A204.1 (cell line): ENCODE results near the gene ZDHHC8.

Experiments
- FAIRE-seq: peaks from 2 replicates; lab custom pipeline; 2012; peaks lifted over from hg19 to GRCh38; lab: Jason Lieb, UNC

ZDHHC8 gene, protein sequence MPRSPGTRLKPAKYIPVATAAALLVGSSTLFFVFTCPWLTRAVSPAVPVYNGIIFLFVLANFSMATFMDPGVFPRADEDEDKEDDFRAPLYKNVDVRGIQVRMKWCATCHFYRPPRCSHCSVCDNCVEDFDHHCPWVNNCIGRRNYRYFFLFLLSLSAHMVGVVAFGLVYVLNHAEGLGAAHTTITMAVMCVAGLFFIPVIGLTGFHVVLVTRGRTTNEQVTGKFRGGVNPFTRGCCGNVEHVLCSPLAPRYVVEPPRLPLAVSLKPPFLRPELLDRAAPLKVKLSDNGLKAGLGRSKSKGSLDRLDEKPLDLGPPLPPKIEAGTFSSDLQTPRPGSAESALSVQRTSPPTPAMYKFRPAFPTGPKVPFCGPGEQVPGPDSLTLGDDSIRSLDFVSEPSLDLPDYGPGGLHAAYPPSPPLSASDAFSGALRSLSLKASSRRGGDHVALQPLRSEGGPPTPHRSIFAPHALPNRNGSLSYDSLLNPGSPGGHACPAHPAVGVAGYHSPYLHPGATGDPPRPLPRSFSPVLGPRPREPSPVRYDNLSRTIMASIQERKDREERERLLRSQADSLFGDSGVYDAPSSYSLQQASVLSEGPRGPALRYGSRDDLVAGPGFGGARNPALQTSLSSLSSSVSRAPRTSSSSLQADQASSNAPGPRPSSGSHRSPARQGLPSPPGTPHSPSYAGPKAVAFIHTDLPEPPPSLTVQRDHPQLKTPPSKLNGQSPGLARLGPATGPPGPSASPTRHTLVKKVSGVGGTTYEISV

DNA sequence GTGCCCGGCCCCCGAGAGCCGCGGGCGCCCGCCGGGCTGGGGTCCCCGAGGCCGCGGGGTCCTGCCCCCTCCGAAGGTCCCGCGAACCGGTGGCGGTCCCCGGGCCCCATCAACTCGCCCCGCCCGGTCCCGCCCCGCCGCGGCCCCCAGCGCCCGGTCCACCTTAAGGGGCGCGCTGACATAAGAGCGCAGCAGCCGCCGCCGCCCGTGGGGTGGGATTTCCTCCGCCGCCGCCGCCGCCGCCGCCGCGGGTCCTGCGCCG, at the start of gene ZDHHC8:
Gene ZDHHC8 (plus strand): TSS at position 208 of the 262 bp plus-strand sequence. CDS start 144 bp downstream, outside the sequence.
- FAIRE-seq = no peak

DNA sequence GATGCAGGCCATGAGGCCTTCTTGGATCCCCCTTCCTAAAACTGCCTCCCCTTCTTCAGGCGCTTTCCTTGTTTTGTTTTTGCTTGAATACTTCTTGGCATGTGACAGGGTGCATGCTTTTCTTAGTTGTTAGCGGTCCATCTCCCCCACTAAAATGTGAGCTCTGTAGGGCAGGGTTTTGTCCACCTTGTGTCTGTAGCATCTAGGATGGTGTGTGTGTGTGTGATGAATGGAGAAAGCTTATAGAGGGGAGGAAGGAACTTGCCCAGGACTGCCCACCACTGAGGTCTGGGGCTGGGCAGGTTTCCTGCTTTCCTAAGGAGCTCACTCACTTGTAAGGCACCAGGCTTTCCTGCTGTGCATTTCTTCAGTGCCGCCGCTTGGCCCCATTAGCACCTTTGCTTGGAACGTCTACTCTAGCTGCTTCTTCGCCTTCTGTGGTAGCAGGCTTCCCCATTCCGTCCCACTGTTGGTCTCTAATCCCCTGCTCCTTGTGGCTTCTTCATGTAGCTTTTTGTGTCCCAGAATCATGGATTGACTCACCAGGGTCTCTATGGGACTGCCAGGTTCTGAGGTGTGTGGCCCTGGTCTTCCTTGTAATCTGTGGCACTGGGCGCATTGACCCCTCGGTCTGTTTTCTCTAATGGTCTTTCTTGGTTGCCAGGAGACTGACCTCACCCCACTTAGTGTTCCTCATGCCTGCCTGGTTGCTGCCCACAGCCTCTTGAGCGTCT, 48.3 kb upstream of the ZDHHC8 start:
- no peak for FAIRE-seq

DNA sequence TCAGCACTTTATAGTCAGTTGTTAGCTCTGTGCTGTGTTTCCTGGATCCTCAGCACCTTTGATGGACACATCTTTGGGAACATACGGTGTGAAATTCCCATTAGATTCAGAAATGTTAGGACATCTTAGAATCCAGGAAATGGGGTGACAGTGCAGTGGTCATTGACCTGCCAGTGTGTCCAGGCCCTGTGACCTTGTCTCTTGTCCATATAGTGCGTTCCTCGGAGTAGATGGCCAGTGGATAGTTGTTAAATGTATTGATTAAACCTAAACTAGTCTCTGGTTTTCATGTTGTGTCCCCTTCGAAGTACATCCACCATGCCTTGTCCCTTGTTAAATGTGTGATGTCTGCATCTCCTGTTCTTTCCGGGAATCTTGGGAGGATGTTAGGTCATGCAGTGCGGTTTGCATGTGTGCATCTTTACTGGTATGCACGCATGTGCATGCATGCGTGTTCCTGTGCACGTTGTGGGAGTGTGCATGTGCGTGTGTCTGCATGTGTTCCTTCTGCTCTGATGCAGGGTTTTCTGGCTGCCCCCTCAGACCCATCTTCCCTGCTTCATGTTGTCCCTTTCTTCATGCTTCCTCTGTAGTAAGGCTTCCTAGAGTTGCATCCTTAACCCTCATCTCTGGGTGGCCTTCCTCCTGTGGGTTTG, 47.6 kb upstream of the ZDHHC8 start:
- no peak for FAIRE-seq

DNA sequence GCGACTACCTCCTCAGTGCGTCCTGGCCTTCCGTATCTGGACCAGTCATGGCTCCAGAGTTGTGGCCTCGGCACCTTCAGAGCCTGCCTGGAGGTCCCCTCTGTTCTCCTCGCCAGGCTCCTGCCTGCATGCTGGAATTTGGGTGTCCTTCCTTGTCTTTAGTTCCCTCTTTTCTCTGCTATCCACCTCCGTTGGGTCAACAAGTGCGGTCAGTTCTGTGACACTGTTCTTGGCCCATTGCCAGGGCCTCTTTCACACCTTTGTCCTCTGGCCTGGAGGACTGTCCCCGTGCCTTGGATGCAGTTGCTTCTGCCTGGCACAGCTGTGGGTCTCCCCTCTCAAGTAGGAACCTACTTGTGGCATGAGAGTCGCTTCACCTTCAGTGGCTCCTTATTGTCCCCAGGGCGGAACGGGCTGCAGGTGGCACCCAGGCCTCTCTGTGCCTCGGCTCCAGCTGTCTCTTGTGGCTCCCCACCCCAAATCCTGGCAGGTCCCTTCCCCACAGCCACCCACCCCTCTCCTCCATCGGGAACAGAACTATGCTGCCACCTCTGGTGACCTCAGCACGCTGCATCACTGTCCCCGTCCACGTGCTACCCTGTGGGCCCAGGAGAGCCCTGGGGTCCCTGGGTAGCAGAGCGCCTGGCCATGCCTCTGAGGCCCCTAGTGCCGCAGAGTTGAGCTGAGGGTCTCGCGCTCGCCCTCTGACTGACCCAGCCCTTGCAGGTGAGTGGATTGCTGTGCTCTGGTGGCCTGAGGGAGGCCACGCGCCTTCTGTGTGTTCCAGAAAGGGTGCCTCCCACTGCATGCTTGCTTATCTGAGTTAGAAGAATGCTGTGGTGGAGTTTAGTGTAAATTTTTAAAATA, 46.8 kb upstream of the ZDHHC8 start:
- no peak for FAIRE-seq

DNA sequence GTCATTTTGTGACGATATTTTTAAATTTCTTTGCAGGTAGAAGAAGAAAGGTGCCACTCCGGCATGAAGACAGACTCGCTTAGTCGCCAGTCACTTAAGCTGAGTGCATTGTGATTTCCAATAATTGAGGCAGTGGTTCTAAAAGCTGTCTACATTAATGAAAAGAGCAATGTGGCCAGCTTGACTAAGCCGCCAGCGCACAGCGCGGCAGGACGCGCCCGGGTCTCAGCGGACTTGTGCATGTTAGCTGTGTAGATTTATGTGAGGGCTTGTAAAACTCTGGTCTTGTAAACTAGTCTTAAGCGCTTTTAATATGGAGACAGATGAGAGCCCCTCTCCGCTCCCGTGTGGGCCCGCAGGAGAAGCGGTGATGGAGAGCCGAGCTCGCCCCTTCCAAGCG, 46.0 kb upstream of the ZDHHC8 start:
- no peak for FAIRE-seq

DNA sequence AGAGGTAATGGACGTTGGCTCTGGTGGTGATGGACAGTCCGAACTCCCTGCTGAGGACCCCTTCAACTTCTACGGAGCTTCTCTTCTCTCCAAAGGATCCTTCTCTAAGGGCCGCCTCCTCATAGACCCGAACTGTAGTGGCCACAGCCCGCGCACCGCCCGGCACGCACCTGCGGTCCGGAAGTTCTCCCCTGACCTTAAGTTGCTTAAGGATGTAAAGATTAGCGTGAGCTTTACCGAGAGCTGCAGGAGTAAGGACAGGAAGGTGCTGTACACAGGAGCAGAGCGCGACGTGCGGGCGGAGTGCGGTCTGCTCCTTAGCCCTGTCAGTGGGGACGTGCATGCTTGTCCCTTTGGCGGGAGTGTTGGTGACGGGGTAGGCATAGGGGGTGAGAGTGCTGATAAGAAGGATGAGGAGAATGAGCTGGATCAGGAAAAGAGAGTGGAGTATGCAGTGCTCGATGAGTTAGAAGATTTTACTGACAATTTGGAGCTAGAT, 45.5 kb upstream of the ZDHHC8 start:
- no peak for FAIRE-seq

DNA sequence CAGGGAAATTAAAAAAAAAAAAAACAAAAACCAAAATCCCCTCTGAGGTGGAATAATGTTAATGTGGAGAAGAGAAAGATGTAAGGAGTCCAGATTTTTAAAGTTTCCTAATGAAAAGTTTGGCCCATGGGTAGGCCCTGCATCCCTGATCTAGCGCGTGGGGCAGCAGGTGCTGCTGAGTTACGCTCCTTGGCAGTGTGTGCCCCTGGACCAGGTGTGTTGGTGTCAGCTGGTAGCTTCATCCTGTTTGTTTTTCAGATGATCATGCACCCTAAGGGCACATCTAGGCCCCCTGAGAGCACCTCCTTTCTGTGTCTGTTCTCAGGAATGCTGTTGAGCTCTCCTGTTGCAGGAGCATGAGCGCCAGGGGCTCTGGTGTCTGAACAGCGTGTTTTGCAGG, 44.8 kb upstream of the ZDHHC8 start:
- no peak for FAIRE-seq

DNA sequence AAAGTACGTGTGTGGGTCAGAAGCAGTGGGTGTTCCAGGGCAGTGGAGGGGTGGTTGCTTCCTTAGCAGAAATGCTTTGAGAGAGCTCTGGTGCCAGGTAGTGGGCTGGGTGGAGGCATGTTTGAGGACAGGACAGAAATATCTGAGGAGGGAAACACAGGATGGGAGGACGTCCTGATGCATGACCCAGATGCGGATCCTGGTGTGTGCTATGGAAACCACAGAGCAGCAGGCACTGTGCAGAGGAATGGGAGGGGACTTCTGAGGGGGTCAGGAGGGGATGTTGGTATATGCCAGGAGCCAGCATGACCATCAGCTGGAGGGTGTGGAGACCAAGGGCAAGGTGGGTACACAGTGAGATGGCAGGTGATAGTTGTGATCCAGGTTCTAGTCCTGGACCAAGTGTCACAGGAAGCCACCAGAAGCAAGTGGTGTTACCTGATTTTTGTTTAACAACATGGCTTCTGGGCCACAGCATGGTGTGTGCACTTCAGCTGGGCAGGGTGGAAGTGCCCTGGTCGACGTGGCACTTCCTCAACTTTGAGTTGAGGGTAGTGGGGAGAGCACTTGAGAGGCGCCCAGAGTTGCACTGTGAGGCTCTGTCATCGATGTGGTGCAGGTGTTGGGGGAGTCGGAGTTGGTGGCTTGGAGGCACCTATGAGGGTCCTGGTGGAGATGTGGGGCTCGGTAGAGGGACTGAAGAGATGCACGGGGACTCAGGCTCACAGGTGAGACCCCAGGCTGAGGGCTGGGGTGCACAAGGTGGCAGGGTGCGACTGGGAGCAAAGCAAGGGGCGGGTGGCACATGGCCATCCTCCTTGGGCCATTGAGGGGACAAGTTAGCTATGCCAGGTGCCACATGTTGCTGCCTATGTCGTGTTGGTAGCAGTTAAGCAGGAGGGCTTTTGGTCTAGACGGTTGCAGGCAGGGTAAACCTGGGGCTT, 44.0 kb upstream of the ZDHHC8 start:
- FAIRE-seq = no peak

DNA sequence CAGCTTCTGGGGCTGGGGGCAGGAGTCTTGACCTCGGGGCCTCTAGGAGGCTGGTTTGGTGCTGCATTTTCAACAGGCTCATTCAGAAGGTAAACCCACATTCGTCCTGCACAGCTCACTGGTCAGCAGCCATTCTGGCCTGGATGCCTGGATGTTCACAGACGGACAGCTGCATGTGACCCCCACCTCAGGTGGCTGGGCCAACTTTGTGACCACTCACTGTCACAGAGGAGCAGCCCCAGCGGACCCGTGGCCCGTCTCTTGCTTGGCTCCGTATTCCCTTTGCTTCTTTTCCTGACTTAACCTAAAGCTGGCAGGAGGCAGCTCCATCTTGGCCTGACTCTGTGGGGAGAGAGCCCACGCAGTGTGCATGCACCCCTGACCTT, 43.3 kb upstream of the ZDHHC8 start:
- FAIRE-seq = no peak

DNA sequence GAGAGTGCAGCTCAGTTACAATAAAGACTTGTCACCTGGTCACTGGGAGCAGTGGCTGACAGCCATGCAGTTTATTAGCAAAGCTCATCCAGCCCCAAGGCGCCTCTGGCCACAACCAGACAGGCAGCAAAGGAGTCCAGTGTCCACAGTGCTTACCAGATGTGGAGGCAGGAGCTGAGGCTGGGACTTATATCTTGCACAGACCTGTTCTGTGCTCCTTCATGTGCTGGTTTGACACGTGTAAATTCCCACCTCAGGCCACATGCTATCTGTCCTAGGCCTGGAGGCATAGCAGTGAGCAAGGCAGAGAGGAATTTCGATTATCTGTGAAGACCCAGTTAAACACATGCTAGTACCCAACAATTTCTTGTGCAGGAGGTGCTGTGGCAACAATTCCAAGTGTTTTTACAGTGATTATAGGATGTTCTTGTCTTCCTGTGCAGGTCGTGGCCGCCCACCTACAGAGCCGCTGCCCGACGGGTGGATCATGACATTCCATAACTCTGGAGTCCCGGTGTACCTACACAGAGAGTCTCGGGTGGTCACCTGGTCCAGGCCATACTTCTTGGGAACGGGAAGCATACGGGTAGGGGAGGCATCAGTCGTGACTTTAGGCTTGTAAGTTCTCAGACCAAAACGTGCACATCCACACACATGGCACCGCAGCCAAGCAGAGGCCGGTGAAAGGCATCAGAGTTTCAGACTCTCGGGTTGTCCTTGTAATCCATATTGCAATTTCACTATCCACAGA, 42.2 kb upstream of the ZDHHC8 start:
- no peak for FAIRE-seq

DNA sequence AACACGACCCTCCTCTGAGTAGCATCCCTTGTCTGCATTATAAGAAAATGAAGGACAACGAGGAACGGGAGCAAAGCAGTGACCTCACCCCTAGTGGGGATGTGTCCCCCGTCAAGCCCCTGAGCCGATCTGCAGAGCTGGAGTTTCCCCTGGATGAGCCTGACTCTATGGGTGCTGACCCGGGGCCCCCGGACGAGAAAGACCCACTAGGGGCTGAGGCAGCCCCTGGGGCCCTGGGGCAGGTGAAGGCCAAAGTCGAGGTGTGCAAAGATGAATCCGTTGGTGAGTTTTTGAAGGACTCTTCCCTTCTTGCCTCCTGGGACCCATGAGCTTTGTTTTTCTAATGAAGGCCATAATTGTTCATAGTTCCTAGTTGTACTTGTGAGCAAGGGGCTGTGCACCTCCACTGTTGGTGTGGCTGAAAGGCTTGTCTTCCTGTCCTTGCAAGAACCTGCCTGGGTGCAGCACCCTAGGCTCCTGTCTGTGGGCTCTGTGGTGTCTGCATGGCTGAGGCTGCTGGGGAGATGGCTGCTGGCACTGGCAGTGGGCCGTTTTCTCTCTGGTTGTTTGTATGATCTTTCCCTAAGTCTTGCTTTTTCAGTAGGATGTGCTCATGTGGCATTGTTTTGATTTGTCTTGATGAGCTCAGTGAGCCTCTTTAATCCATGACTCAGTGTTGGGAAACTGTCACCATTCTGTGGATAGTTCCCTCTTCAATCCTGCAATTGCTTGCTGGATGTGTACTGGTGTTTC, 41.5 kb upstream of the ZDHHC8 start:
- FAIRE-seq = no peak

DNA sequence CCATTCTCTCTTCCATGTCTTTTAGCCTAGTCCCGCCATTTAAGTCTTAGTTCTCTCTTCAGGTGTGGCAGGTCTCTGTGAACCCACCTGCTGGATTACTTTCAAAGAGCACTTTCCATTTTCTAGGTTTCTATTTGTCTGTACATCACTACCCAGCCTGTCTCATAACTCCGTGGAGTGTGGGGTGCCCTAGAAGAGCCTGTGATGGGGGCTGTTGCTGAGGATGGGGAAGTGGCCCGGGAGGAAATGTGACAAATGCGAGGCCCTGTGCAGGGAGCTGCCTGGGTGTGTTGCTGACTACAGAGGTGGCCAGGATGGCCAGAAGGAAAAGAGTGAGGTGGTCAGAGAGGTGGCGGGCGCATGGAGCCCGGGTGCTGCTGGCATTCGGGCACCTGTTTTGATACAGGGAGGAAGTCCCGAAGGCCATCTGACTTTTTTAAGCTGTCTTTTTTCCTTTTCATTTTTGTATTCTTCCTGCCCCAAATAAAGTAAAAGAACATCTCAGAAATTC, 40.8 kb upstream of the ZDHHC8 start:
- FAIRE-seq = no peak

DNA sequence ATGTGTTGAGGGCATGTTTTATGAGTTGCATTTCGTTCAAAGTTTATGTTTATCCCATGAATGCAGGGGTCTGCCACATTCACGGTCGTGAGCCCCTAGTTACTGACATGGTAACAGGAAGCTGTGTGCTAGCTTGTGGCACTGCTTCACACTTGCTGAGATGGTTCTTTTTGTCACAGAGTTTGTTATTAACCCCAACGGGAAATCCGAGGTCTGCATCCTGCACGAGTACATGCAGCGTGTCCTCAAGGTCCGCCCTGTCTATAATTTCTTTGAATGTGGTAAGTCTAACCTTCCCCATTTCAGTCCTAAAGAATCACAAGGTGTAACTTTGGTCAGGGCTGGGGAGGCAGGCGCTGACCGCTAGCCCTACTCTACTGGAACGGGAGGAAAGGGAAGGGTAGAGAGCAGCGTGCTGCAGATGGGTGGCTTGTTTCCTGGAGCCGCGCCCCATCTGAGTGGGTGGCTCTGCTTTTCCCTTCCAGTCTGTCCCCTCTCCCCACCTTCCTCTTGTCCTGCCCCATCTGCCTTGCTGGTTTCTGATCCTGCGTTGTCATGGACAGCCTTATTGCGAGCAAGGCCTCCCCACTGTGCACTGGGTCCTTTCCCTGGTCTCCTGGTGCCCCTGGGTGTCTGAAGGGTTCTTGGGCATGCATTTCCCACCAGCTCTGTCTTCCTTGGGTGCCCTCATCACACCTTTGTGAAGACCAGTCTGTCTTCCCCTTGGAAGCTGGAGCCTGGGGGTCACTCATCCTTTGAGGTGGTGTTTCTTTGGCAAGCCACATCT, 39.7 kb upstream of the ZDHHC8 start:
- no peak for FAIRE-seq

DNA sequence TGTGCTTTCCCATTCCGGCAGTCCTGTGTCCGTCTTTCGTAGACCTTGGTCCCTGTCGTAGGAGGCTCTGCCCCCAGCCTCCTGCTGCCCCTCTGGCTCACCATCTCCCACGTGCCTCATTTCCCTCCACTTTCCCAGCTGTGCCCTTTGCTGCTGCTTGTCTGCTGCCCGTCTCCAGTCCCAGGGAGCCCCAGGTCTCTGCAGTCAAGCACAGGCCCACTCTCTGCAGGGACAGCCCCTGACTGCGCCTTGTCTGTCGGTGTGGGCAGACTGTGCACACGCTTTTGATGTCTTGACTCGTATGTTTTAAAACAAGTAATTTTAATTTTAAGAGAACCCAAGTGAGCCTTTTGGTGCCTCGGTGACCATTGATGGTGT, 39.1 kb upstream of the ZDHHC8 start:
- FAIRE-seq = no peak

DNA sequence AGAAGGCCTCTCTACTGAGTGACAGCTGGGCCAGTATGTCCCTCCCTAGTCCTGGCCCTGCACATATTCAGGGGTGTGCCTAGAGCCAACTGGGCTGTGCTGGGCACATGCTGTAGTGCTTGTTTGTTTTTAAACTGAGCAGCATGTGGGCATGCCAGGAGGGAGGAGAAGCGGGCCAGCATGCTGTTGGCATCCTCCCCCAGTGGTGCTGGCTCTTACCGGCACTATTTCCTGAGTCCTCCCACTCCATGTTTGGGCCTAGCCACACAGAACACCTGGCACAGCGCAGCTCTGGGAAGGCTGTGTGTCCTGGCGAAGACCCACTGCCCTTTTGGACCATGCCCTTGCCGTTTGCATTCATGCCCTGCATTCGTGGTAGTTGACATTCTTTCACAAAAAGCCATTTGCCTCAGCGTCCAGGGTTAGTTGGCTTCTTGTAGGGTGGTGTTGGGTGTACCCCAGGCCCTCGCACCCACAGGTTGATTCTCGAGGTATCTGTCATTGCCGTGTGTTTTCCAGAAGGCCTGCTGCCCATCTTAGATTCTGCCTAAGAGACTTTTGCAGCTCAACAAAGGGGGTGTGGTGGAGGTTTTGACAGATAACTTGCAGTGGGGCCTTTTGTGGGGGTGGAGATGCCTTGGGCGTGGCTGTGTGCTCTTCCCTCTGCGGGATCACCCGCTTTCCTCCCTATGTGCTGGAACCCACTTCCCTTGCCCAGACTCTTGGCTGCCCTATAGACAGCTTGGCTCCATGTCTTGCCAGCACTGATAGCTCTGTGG, 38.0 kb upstream of the ZDHHC8 start:
- FAIRE-seq = no peak

DNA sequence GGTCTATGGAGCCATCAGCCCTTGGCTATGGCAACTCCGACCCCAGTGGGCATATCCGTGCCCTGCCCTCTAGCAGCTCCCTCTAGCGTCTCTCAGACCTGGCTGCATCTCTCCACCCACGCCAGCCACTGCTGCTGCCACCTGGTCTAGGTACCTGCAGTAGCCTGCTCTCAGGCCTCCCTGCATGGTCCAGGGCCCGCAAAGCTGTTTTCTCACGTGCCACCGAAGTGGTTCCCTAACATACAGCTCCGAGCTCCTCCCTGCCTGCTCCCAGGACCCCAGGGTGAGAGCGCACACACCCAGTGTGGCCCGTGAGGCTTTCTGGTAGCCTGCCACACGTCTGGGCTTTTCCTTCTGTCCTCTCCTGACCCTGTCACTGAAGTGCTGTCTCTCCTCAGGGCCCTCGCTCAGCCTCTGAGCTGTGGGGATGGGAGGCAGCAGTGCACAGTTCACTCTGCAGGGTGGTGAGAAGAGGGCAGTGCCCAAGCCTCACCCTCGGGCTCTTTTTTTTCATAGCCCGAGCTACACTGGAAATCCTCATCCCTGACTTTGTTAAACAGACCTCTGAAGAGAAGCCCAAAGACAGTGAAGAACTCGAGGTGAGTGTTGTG, 37.3 kb upstream of the ZDHHC8 start:
- no peak for FAIRE-seq

DNA sequence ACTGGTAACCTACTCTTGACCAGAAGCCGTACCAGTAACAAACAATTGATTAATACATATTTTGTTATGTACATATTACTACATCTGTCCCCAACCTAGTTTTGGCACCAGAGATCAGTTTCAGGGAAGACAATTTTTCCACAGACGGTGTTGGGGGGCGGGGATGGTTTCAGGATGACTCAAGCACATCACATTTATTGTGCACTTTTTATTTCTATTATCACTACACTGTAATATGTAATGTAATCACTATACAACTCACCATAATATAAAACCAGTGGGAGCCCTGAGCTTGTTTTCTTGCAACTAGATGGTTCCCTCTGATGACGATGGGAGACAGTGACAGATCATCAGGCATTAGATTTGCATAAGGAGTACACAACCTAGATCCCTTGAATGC, 36.1 kb upstream of the ZDHHC8 start:
- FAIRE-seq = no peak
